HFFc6 (cell line): ENCODE measurements around the gene LYSMD4. TPM values are rescaled to one million over a fixed set of nuclear protein-coding genes. Genes with fewer than 3 reads are reported as not detected.
A peak's percentile ranks its signal among the peaks of the same experiment; 100 is the strongest.

Experiments
- DNase-seq: peaks from one replicate; pipeline ENCODE4 v3.0.0-alpha.2; 2018
- H3K27ac Mint-ChIP-seq: 2 replicates; pipeline ENCODE4 v1.8.0; 2020; ENCODE audit warnings: mild to moderate bottlenecking, mixed read lengths
- H3K27me3 Mint-ChIP-seq: 2 replicates; pipeline ENCODE4 v1.8.0; 2021; ENCODE audit warnings: mild to moderate bottlenecking, moderate library complexity, mixed read lengths; ENCODE audit not compliant: insufficient read depth
- H3K36me3 Mint-ChIP-seq: 2 replicates; pipeline ENCODE4 v1.8.0; 2021; ENCODE audit warnings: low read depth, mixed read lengths
- H3K4me1 Mint-ChIP-seq: 2 replicates; pipeline ENCODE4 v1.8.0; 2020; ENCODE audit warnings: low read depth, mixed read lengths
- H3K4me3 Mint-ChIP-seq: 2 replicates; pipeline ENCODE4 v1.8.0; 2020; ENCODE audit warnings: mild to moderate bottlenecking, moderate library complexity, mixed read lengths
- H3K9me3 Mint-ChIP-seq: 2 replicates; pipeline ENCODE4 v1.8.0; 2020; ENCODE audit warnings: mild to moderate bottlenecking, mixed read lengths
- CTCF ChIP-seq: fragments of 200-600 bp; sonication (generic); IDR thresholded peaks from 2 replicates; pipeline ENCODE4 v1.5.0; 2021; ENCODE audit warnings: antibody characterized with exemption, mild to moderate bottlenecking
- total RNA-seq, 6 experiments: library from RNA; stranded (reverse); fragmentation: NEBNext Ultra II Directional; extraction: Animal tissue kit (Norgen Biotek cat#: 25700); gene quantifications; 2 replicates in 1 of 6; 3 replicates in 5 of 6; pipeline ENCODE4 v1.2.3, GENCODE V29; 2021

Gene LYSMD4
- total RNA-seq, 6 experiments from 2014 or later: 3.4 to 5.3 (median 4.4) TPM

- peaks cover 12% of the 10 kb centered on the region; the same call in 1 of the 2 replicates for H3K36me3 Mint-ChIP-seq
- no peak overlapping the region for H3K27ac Mint-ChIP-seq
- no peak for DNase-seq
Measured at GRCh38 chr15:99721896-99722295, 11.3 kb downstream of the LYSMD4 start.

GRCh38 chr15:99721104-99721778 lies 12.0 kb downstream of the LYSMD4 start:
- no peaks in the 10 kb centered on the region; the same call in none of the 2 replicates for H3K27me3 Mint-ChIP-seq
- TF ChIP-seq CTCF: no peak
- H3K27ac Mint-ChIP-seq: no peak overlapping the region
- no peaks in the 10 kb centered on the region for H3K9me3 Mint-ChIP-seq
- peaks cover 12% of the 10 kb centered on the region; the same call in 1 of the 2 replicates for H3K36me3 Mint-ChIP-seq
- H3K4me3 Mint-ChIP-seq: no peak overlapping the region
- peaks cover 11% of the 10 kb centered on the region for H3K4me1 Mint-ChIP-seq
- no peak for DNase-seq

More at GRCh38 chr15:99721896-99722295, 11.3 kb downstream of the LYSMD4 start:
- Mint-ChIP-seq H3K9me3 (no peaks in the 10 kb centered on the region), H3K27me3 (no peaks in the 10 kb centered on the region; the same call in none of the 2 replicates), H3K4me3 (no peak overlapping the region), H3K4me1 (peaks cover 11% of the 10 kb centered on the region)
- TF ChIP-seq CTCF: no peak

GRCh38 chr15:99720533-99720932 lies 12.7 kb downstream of the LYSMD4 start:
- Mint-ChIP-seq H3K36me3 (peaks cover 12% of the 10 kb centered on the region; the same call in 1 of the 2 replicates), H3K4me3 (no peak overlapping the region), H3K27ac (no peak overlapping the region), H3K27me3 (no peaks in the 10 kb centered on the region; the same call in none of the 2 replicates), H3K4me1 (peaks cover 11% of the 10 kb centered on the region), H3K9me3 (no peaks in the 10 kb centered on the region)
- no peak for DNase-seq
- TF ChIP-seq CTCF: no peak

- Mint-ChIP-seq H3K4me1 (peaks cover 11% of the 10 kb centered on the region), H3K9me3 (no peaks in the 10 kb centered on the region), H3K27ac (no peak overlapping the region), H3K27me3 (no peaks in the 10 kb centered on the region; the same call in none of the 2 replicates), H3K36me3 (peaks cover 12% of the 10 kb centered on the region; the same call in 1 of the 2 replicates), H3K4me3 (no peak overlapping the region)
- no peak for TF ChIP-seq CTCF
- peak; percentile 63 for DNase-seq
Measured at GRCh38 chr15:99719096-99719541, 14.1 kb downstream of the LYSMD4 start.

GRCh38 chr15:99718421-99718820 lies 14.8 kb downstream of the LYSMD4 start:
- Mint-ChIP-seq H3K27me3 (no peaks in the 10 kb centered on the region; the same call in none of the 2 replicates), H3K4me1 (peaks cover 11% of the 10 kb centered on the region), H3K36me3 (peaks cover 12% of the 10 kb centered on the region; the same call in 1 of the 2 replicates), H3K9me3 (no peaks in the 10 kb centered on the region), H3K27ac (no peak overlapping the region), H3K4me3 (no peak overlapping the region)
- no peak for TF ChIP-seq CTCF
- no peak for DNase-seq
